GM12878 (cell line): ENCODE results near the gene HLA-B. TPM values are rescaled to one million over a fixed set of nuclear protein-coding genes. Genes with fewer than 3 reads are reported as not detected.

Experiments used
- BACH1 ChIP-seq: fragments of 450-650 bp; IDR thresholded peaks from 2 replicates; pipeline ENCODE4 v1.6.1; 2017; ENCODE audit warnings: mild to moderate bottlenecking, borderline replicate concordance
- BHLHE40 ChIP-seq, 2 experiments: fragments of 450-650 bp in 1 of 2; IDR thresholded peaks; 2 replicates each; pipeline ENCODE4 v1.6.1; 2011 to 2017; ENCODE audit warnings: low read depth in 2 of 2, borderline replicate concordance in 1 of 2, improper control_type of control experiment in 1 of 2, low read length in 1 of 2, mild to moderate bottlenecking in 1 of 2
- BRCA1 ChIP-seq: IDR thresholded peaks from 2 replicates; pipeline ENCODE4 v1.6.1; 2011; ENCODE audit warnings: low read depth, low read length, improper control_type of control experiment
- CBFB ChIP-seq: IDR thresholded peaks from 2 replicates; pipeline ENCODE4 v1.6.1; 2016; ENCODE audit warnings: antibody characterized with exemption, low read depth
- CBX3 ChIP-seq: fragments of 200-600 bp; sonication (generic); IDR thresholded peaks from 2 replicates; pipeline ENCODE4 v1.6.1; 2016; ENCODE audit warnings: low read depth, borderline replicate concordance
- CHD4 ChIP-seq: fragments of 200-600 bp; sonication (generic); IDR thresholded peaks from 2 replicates; pipeline ENCODE4 v1.6.1; 2016; ENCODE audit warnings: mild to moderate bottlenecking
- CREM ChIP-seq: IDR thresholded peaks from 2 replicates; pipeline ENCODE4 v1.6.1; 2014; ENCODE audit warnings: antibody characterized with exemption, low read depth
- EED ChIP-seq: sonication (generic); IDR thresholded peaks from 2 replicates; pipeline ENCODE4 v1.6.1; 2016; ENCODE audit warnings: antibody characterized with exemption, low read depth
- MEF2A ChIP-seq: IDR thresholded peaks from 2 replicates; pipeline ENCODE4 v1.6.1; 2011; ENCODE audit warnings: low read depth, mild to moderate bottlenecking, low read length, moderate library complexity; ENCODE audit not compliant: insufficient read depth
- MTA3 ChIP-seq: IDR thresholded peaks from 2 replicates; pipeline ENCODE4 v1.6.1; 2012; ENCODE audit warnings: low read length, inconsistent platforms, borderline replicate concordance
- NFXL1 ChIP-seq: fragments of 450-650 bp; IDR thresholded peaks from 2 replicates; pipeline ENCODE4 v1.6.1; 2017; ENCODE audit warnings: antibody characterized with exemption, mild to moderate bottlenecking, borderline replicate concordance
- NFYA ChIP-seq: IDR thresholded peaks from 2 replicates; pipeline ENCODE4 v1.6.1; 2011; ENCODE audit warnings: low read depth, mild to moderate bottlenecking, low read length, improper control_type of control experiment, borderline replicate concordance
- NR2C2 ChIP-seq: IDR thresholded peaks from 2 replicates; pipeline ENCODE4 v1.6.1; 2011; ENCODE audit warnings: borderline replicate concordance, low read depth; ENCODE audit not compliant: control insufficient read depth, insufficient read length
- NR2F1 ChIP-seq: fragments of 450-650 bp; conservative IDR thresholded peaks from 2 replicates; pipeline ENCODE4 v1.6.1; 2017; ENCODE audit warnings: mild to moderate bottlenecking
- PKNOX1 ChIP-seq: fragments of 450-650 bp; IDR thresholded peaks from 2 replicates; pipeline ENCODE4 v1.6.1; 2016; ENCODE audit warnings: mild to moderate bottlenecking
- PML ChIP-seq: IDR thresholded peaks from 2 replicates; pipeline ENCODE4 v1.6.1; 2012; ENCODE audit warnings: low read length, inconsistent platforms
- POLR2AphosphoS5 ChIP-seq: IDR thresholded peaks from 2 replicates; pipeline ENCODE4 v1.6.1; 2011; ENCODE audit warnings: mild to moderate bottlenecking, low read length, inconsistent platforms
- RAD51 ChIP-seq: fragments of 450-650 bp; IDR thresholded peaks from 2 replicates; pipeline ENCODE4 v1.6.1; 2016; ENCODE audit warnings: moderate library complexity, mild to moderate bottlenecking, inconsistent platforms
- RBBP5 ChIP-seq: fragments of 200-600 bp; sonication (generic); conservative IDR thresholded peaks from 2 replicates; pipeline ENCODE4 v1.6.1; 2016
- SMAD5 ChIP-seq: IDR thresholded peaks from 2 replicates; pipeline ENCODE4 v1.6.1; 2016; ENCODE audit warnings: antibody characterized with exemption, low read depth
- SPI1 ChIP-seq: IDR thresholded peaks from 2 replicates; pipeline ENCODE4 v1.6.1; 2011; ENCODE audit warnings: low read depth, mild to moderate bottlenecking, low read length, moderate library complexity, borderline replicate concordance; ENCODE audit not compliant: insufficient read depth
- STAT1 ChIP-seq: fragments of 450-650 bp; conservative IDR thresholded peaks from 2 replicates; pipeline ENCODE4 v1.6.1; 2014; ENCODE audit warnings: antibody characterized with exemption, mild to moderate bottlenecking
- SUZ12 ChIP-seq: fragments of 200-600 bp; sonication (generic); IDR thresholded peaks from one replicate; pipeline ENCODE4 v1.6.1; 2018; ENCODE audit warnings: antibody characterized with exemption, mild to moderate bottlenecking; ENCODE audit not compliant: unreplicated experiment
- TAF1 ChIP-seq: IDR thresholded peaks from 2 replicates; pipeline ENCODE4 v1.6.1; 2011; ENCODE audit warnings: mild to moderate bottlenecking, low read depth, low read length, borderline replicate concordance
- TARDBP ChIP-seq: IDR thresholded peaks from 2 replicates; pipeline ENCODE4 v1.6.1; 2016; ENCODE audit warnings: borderline replicate concordance
- TCF12 ChIP-seq: IDR thresholded peaks from 2 replicates; pipeline ENCODE4 v1.6.1; 2011; ENCODE audit warnings: low read depth, mild to moderate bottlenecking, low read length
- YY1 ChIP-seq: IDR thresholded peaks from 2 replicates; pipeline ENCODE4 v1.6.1; 2011; ENCODE audit warnings: low read depth, mild to moderate bottlenecking, low read length
- ZNF274 ChIP-seq: IDR thresholded peaks from one replicate; pipeline ENCODE4 v1.8.0; 2011; ENCODE audit not compliant: insufficient read length, insufficient read depth
- ZNF384 ChIP-seq: IDR thresholded peaks from 2 replicates; pipeline ENCODE4 v1.6.1; 2012; ENCODE audit warnings: low read depth, mild to moderate bottlenecking, low read length, improper control_type of control experiment, borderline replicate concordance
- polyA plus RNA-seq, 11 experiments: library from polyadenylated mRNA; depleted of rRNA in 4 of 11; unstranded in 6 of 11; stranded (reverse) in 5 of 11; fragments of >200 nt; fragmentation: Nextera tagmentation in 4 of 11; fragmentation: Illumina TruSeq in 1 of 11; extraction: Ambion mirVana in 4 of 11; extraction: Trizol in 1 of 11; gene quantifications; 1 replicate in 1 of 11; 2 replicates in 10 of 11; pipeline versions ENCODE4 v1.2.1 to v1.2.3, GENCODE V29; 2011 to 2016; ENCODE audit warnings: inconsistent platforms in 2 of 11, missing spikeins in 2 of 11, low read depth in 1 of 11
- total RNA-seq, 4 experiments: library from RNA; depleted of rRNA in 3 of 4; stranded (reverse); fragments of >200 nt in 3 of 4; fragmentation: Illumina TruSeq in 1 of 4; extraction: Trizol in 1 of 4; gene quantifications; 2 replicates each; pipeline versions ENCODE4 v1.2.1 to v1.2.3, GENCODE V29; 2013 to 2021
- TF ChIP-seq, protein P1 (sequence below): fragments of 450-650 bp; IDR thresholded peaks from 2 replicates; pipeline ENCODE4 v1.6.1; 2014; ENCODE audit warnings: mild to moderate bottlenecking
- TF ChIP-seq, protein P2 (sequence below): IDR thresholded peaks from 2 replicates; pipeline ENCODE4 v1.6.1; 2011; ENCODE audit warnings: mild to moderate bottlenecking, low read depth, low read length, moderate library complexity; ENCODE audit not compliant: insufficient replicate concordance

The HLA-B gene
- total and polyA plus RNA-seq, 10 of the 15 experiments (the other 5 are each of a cell fraction or from before 2014, with no cell fraction given), result 820 to 5,128 (median 3,370) TPM

- TF ChIP-seq, protein P1, sequence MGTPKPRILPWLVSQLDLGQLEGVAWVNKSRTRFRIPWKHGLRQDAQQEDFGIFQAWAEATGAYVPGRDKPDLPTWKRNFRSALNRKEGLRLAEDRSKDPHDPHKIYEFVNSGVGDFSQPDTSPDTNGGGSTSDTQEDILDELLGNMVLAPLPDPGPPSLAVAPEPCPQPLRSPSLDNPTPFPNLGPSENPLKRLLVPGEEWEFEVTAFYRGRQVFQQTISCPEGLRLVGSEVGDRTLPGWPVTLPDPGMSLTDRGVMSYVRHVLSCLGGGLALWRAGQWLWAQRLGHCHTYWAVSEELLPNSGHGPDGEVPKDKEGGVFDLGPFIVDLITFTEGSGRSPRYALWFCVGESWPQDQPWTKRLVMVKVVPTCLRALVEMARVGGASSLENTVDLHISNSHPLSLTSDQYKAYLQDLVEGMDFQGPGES, result no peak
- TF ChIP-seq SMAD5, result peak; percentile 31; the same call in 1 of the 2 replicates
- no peak for TF ChIP-seq SPI1
- TF ChIP-seq CREM, result no peak
- TF ChIP-seq RAD51, result no peak
- no peak for TF ChIP-seq YY1
- peak; percentile 0; the same call in 1 of the 2 replicates for TF ChIP-seq PML
- peak; percentile 85; the same call in 1 of the 2 replicates for TF ChIP-seq MTA3
- TF ChIP-seq, protein P2, sequence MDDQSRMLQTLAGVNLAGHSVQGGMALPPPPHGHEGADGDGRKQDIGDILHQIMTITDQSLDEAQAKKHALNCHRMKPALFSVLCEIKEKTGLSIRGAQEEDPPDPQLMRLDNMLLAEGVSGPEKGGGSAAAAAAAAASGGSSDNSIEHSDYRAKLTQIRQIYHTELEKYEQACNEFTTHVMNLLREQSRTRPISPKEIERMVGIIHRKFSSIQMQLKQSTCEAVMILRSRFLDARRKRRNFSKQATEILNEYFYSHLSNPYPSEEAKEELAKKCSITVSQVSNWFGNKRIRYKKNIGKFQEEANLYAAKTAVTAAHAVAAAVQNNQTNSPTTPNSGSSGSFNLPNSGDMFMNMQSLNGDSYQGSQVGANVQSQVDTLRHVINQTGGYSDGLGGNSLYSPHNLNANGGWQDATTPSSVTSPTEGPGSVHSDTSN, result no peak
- no peak for TF ChIP-seq STAT1
- TF ChIP-seq NFXL1, result no peak
- no peak for TF ChIP-seq TCF12
- TF ChIP-seq MEF2A, result no peak
- TF ChIP-seq TARDBP, result no peak
- TF ChIP-seq ZNF274, result no peak
- no peak for TF ChIP-seq RBBP5
- no peak for TF ChIP-seq BHLHE40 (IDR thresholded peaks at IDR 0.05; ENCODE audit: borderline replicate concordance in 1 of 2, low read depth in 2 of 2, low read length in 1 of 2)
- TF ChIP-seq ZNF384, result no peak
- peak; percentile 33; the same call in 1 of the 2 replicates for TF ChIP-seq BACH1
- no peak for TF ChIP-seq CBFB
- no peak for TF ChIP-seq BRCA1
- TF ChIP-seq POLR2AphosphoS5, result peak; percentile 84
- TF ChIP-seq PKNOX1, result no peak
- no peak for TF ChIP-seq NFYA
- TF ChIP-seq SUZ12, result no peak
- TF ChIP-seq EED, result peak; percentile 21; the same call in 1 of the 2 replicates
- TF ChIP-seq NR2F1, result no peak
- no peak for TF ChIP-seq CHD4
- no peak for TF ChIP-seq CBX3
- no peak for TF ChIP-seq NR2C2
- TF ChIP-seq TAF1, result 0 out of 2 replicates have a peak, but pooled peaks have one; percentile 19
Measured at GRCh38 chr6:31351401-31352309, 5.3 kb downstream of the HLA-B start (continued).
